ENCODE measurements around the gene SOCS7. TPM values are rescaled to one million over a fixed set of nuclear protein-coding genes. Genes with fewer than 3 reads are reported as not detected.

The SOCS7 gene
- polyA plus RNA-seq, 1 donor, result 12.4 TPM

GRCh38 chr17:38363016-38363415, 11.4 kb downstream of the SOCS7 start:
- H3K27me3 ChIP-seq (ENCODE audit: control insufficient read depth, insufficient read depth, low read length), result no peaks in the 10 kb centered on the region
- peaks cover 11% of the 10 kb centered on the region for H3K4me1 ChIP-seq (ENCODE audit: control insufficient read depth, insufficient read depth, low read length)
- no peak for DNase-seq
- H3K27ac ChIP-seq (ENCODE audit: low read length), result no peak overlapping the region
- WGBS (ENCODE audit: insufficient coverage, low lambda C conversion rate), result 80% methylated on average over 1 of the region's 5 CpGs
- no peak overlapping the region for H3K4me3 ChIP-seq (ENCODE audit: low read length)
- H3K36me3 ChIP-seq (ENCODE audit: control insufficient read depth, insufficient read depth, low read length), result peaks cover 33% of the 10 kb centered on the region
- H3K9me3 ChIP-seq (ENCODE audit: control insufficient read depth, low read depth, low read length), result no peaks in the 10 kb centered on the region

- H3K9me3 ChIP-seq (ENCODE audit: control insufficient read depth, low read depth, low read length), result no peaks in the 10 kb centered on the region
- H3K4me1 ChIP-seq (ENCODE audit: control insufficient read depth, insufficient read depth, low read length), result no peaks in the 10 kb centered on the region
- no peak overlapping the region for H3K4me3 ChIP-seq (ENCODE audit: low read length)
- H3K27ac ChIP-seq (ENCODE audit: low read length), result no peak overlapping the region
- peaks cover 44% of the 10 kb centered on the region for H3K36me3 ChIP-seq (ENCODE audit: control insufficient read depth, insufficient read depth, low read length)
- DNase-seq, result no peak
- WGBS (ENCODE audit: insufficient coverage, low lambda C conversion rate), result no CpG with 5 or more reads among the region's 8 CpGs
- H3K27me3 ChIP-seq (ENCODE audit: control insufficient read depth, insufficient read depth, low read length), result no peaks in the 10 kb centered on the region
These were observed 13.1 kb downstream of the SOCS7 start for GRCh38 chr17:38364741-38365140.

GRCh38 chr17:38369124-38369886, 17.7 kb downstream of the SOCS7 start:
- no peaks in the 10 kb centered on the region for H3K27me3 ChIP-seq (ENCODE audit: control insufficient read depth, insufficient read depth, low read length)
- H3K36me3 ChIP-seq (ENCODE audit: control insufficient read depth, insufficient read depth, low read length), result peaks cover 52% of the 10 kb centered on the region
- H3K4me1 ChIP-seq (ENCODE audit: control insufficient read depth, insufficient read depth, low read length), result no peaks in the 10 kb centered on the region
- no peak for DNase-seq
- no CpG with 5 or more reads among the region's 8 CpGs for WGBS (ENCODE audit: insufficient coverage, low lambda C conversion rate)
- no peak overlapping the region for H3K4me3 ChIP-seq (ENCODE audit: low read length)
- H3K9me3 ChIP-seq (ENCODE audit: control insufficient read depth, low read depth, low read length), result no peaks in the 10 kb centered on the region
- H3K27ac ChIP-seq (ENCODE audit: low read length), result no peak overlapping the region

GRCh38 chr17:38379448-38379847, 27.8 kb downstream of the SOCS7 start:
- no peaks in the 10 kb centered on the region for H3K4me1 ChIP-seq (ENCODE audit: control insufficient read depth, insufficient read depth, low read length)
- H3K27me3 ChIP-seq (ENCODE audit: control insufficient read depth, insufficient read depth, low read length), result no peaks in the 10 kb centered on the region
- H3K27ac ChIP-seq (ENCODE audit: low read length), result no peak overlapping the region
- no peak for DNase-seq
- H3K4me3 ChIP-seq (ENCODE audit: low read length), result no peak overlapping the region
- H3K9me3 ChIP-seq (ENCODE audit: control insufficient read depth, low read depth, low read length), result no peaks in the 10 kb centered on the region
- WGBS (ENCODE audit: insufficient coverage, low lambda C conversion rate), result no CpG with 5 or more reads among the region's 1 CpG
- H3K36me3 ChIP-seq (ENCODE audit: control insufficient read depth, insufficient read depth, low read length), result peaks cover 42% of the 10 kb centered on the region

- Histone ChIP-seq H3K27ac (ENCODE audit: low read length) (no peak overlapping the region), H3K9me3 (ENCODE audit: control insufficient read depth, low read depth, low read length) (no peaks in the 10 kb centered on the region), H3K4me1 (ENCODE audit: control insufficient read depth, insufficient read depth, low read length) (no peaks in the 10 kb centered on the region), H3K4me3 (ENCODE audit: low read length) (no peak overlapping the region), H3K36me3 (ENCODE audit: control insufficient read depth, insufficient read depth, low read length) (peaks cover 50% of the 10 kb centered on the region), H3K27me3 (ENCODE audit: control insufficient read depth, insufficient read depth, low read length) (no peaks in the 10 kb centered on the region)
- no peak for DNase-seq
- WGBS (ENCODE audit: insufficient coverage, low lambda C conversion rate), result no CpG with 5 or more reads among the region's 4 CpGs
These were observed 43.4 kb downstream of the SOCS7 start for GRCh38 chr17:38395090-38395489.

GRCh38 chr17:38397227-38397626, 45.6 kb downstream of the SOCS7 start:
- no CpG with 5 or more reads among the region's 2 CpGs for WGBS (ENCODE audit: insufficient coverage, low lambda C conversion rate)
- Histone ChIP-seq H3K27ac (ENCODE audit: low read length) (no peak overlapping the region), H3K36me3 (ENCODE audit: control insufficient read depth, insufficient read depth, low read length) (peaks cover 70% of the 10 kb centered on the region)

GRCh38 chr17:38400286-38400685, 48.6 kb downstream of the SOCS7 start:
- peaks cover 58% of the 10 kb centered on the region for H3K36me3 ChIP-seq (ENCODE audit: control insufficient read depth, insufficient read depth, low read length)
- WGBS (ENCODE audit: insufficient coverage, low lambda C conversion rate), result no CpG with 5 or more reads among the region's 6 CpGs
- H3K27me3 ChIP-seq (ENCODE audit: control insufficient read depth, insufficient read depth, low read length), result no peaks in the 10 kb centered on the region
- DNase-seq, result no peak
- H3K4me1 ChIP-seq (ENCODE audit: control insufficient read depth, insufficient read depth, low read length), result no peaks in the 10 kb centered on the region
- no peak overlapping the region for H3K4me3 ChIP-seq (ENCODE audit: low read length)
- H3K9me3 ChIP-seq (ENCODE audit: control insufficient read depth, low read depth, low read length), result no peaks in the 10 kb centered on the region
- H3K27ac ChIP-seq (ENCODE audit: low read length), result no peak overlapping the region

More at GRCh38 chr17:38397227-38397626, 45.6 kb downstream of the SOCS7 start:
- Histone ChIP-seq H3K9me3 (ENCODE audit: control insufficient read depth, low read depth, low read length) (no peaks in the 10 kb centered on the region), H3K27me3 (ENCODE audit: control insufficient read depth, insufficient read depth, low read length) (no peaks in the 10 kb centered on the region), H3K4me3 (ENCODE audit: low read length) (no peak overlapping the region), H3K4me1 (ENCODE audit: control insufficient read depth, insufficient read depth, low read length) (no peaks in the 10 kb centered on the region)
- no peak for DNase-seq

- no peak overlapping the region for H3K4me3 ChIP-seq (ENCODE audit: low read length)
- no peak overlapping the region for H3K27ac ChIP-seq (ENCODE audit: low read length)
- H3K27me3 ChIP-seq (ENCODE audit: control insufficient read depth, insufficient read depth, low read length), result no peaks in the 10 kb centered on the region
- 100% methylated on average over 1 of the region's 4 CpGs for WGBS (ENCODE audit: insufficient coverage, low lambda C conversion rate)
- no peaks in the 10 kb centered on the region for H3K4me1 ChIP-seq (ENCODE audit: control insufficient read depth, insufficient read depth, low read length)
- H3K36me3 ChIP-seq (ENCODE audit: control insufficient read depth, insufficient read depth, low read length), result peaks cover 47% of the 10 kb centered on the region
- no peak for DNase-seq
- H3K9me3 ChIP-seq (ENCODE audit: control insufficient read depth, low read depth, low read length), result no peaks in the 10 kb centered on the region
These were observed 49.8 kb downstream of the SOCS7 start for GRCh38 chr17:38401459-38401858.

- WGBS (ENCODE audit: insufficient coverage, low lambda C conversion rate), result no CpG with 5 or more reads among the region's 5 CpGs
- Histone ChIP-seq H3K27ac (ENCODE audit: low read length) (no peak overlapping the region), H3K27me3 (ENCODE audit: control insufficient read depth, insufficient read depth, low read length) (no peaks in the 10 kb centered on the region), H3K9me3 (ENCODE audit: control insufficient read depth, low read depth, low read length) (no peaks in the 10 kb centered on the region), H3K4me3 (ENCODE audit: low read length) (no peak overlapping the region), H3K4me1 (ENCODE audit: control insufficient read depth, insufficient read depth, low read length) (no peaks in the 10 kb centered on the region), H3K36me3 (ENCODE audit: control insufficient read depth, insufficient read depth, low read length) (peaks cover 34% of the 10 kb centered on the region)
- DNase-seq, result no peak
These were observed 51.3 kb downstream of the SOCS7 start for GRCh38 chr17:38402897-38403296.

- Histone ChIP-seq H3K9me3 (ENCODE audit: control insufficient read depth, low read depth, low read length) (no peaks in the 10 kb centered on the region), H3K4me1 (ENCODE audit: control insufficient read depth, insufficient read depth, low read length) (no peaks in the 10 kb centered on the region), H3K36me3 (ENCODE audit: control insufficient read depth, insufficient read depth, low read length) (peaks cover 32% of the 10 kb centered on the region), H3K4me3 (ENCODE audit: low read length) (no peak overlapping the region), H3K27me3 (ENCODE audit: control insufficient read depth, insufficient read depth, low read length) (no peaks in the 10 kb centered on the region), H3K27ac (ENCODE audit: low read length) (no peak overlapping the region)
- WGBS (ENCODE audit: insufficient coverage, low lambda C conversion rate), result 33% methylated on average over 1 of the region's 4 CpGs
- DNase-seq, result peak; percentile 21 to 38
These were observed 51.8 kb downstream of the SOCS7 start for GRCh38 chr17:38403491-38403890.

Measured in large intestine (tissue), 3 donors.